Parathyroid adenoma (tissue), 2 donors: ENCODE data around the gene RELN.

ENCODE experiments used
- H2AFZ ChIP-seq: fragments of 300-600 bp; sonication (generic); one replicate; pipeline ENCODE4 v1.7.0; 2017; ENCODE audit warnings: antibody characterized with exemption, mild to moderate bottlenecking
- H3K27ac ChIP-seq: fragments of 300-600 bp; sonication (generic); one replicate; pipeline ENCODE4 v1.7.0; 2017
- H3K27me3 ChIP-seq: fragments of 300-600 bp; sonication (generic); one replicate; pipeline ENCODE4 v1.7.0; 2017; ENCODE audit warnings: low read length; ENCODE audit not compliant: control insufficient read depth, insufficient read depth
- H3K36me3 ChIP-seq: fragments of 300-600 bp; sonication (generic); one replicate; pipeline ENCODE4 v1.7.0; 2017; ENCODE audit warnings: low read length; ENCODE audit not compliant: control insufficient read depth, insufficient read depth
- H3K4me1 ChIP-seq: fragments of 300-600 bp; sonication (generic); one replicate; pipeline ENCODE4 v1.7.0; 2017; ENCODE audit warnings: control low read depth
- H3K4me2 ChIP-seq: fragments of 300-600 bp; sonication (generic); one replicate; pipeline ENCODE4 v1.7.0; 2017; ENCODE audit warnings: low read length
- H3K4me3 ChIP-seq: fragments of 300-600 bp; sonication (generic); one replicate; pipeline ENCODE4 v1.7.0; 2017; ENCODE audit warnings: low read depth, low read length
- H3K79me2 ChIP-seq: fragments of 300-600 bp; sonication (generic); one replicate; pipeline ENCODE4 v1.7.0; 2017; ENCODE audit warnings: control low read depth
- H3K9ac ChIP-seq: fragments of 300-600 bp; sonication (generic); one replicate; pipeline ENCODE4 v1.7.0; 2017; ENCODE audit warnings: mild to moderate bottlenecking
- H3K9me3 ChIP-seq: fragments of 300-600 bp; sonication (generic); one replicate; pipeline ENCODE4 v1.7.0; 2017; ENCODE audit warnings: low read length; ENCODE audit not compliant: control insufficient read depth
- TF ChIP-seq, protein P1 (sequence below): fragments of 300-600 bp; sonication (generic); IDR thresholded peaks from one replicate; pipeline ENCODE4 v1.7.0; 2017; ENCODE audit warnings: antibody characterized with exemption, mild to moderate bottlenecking
- donor health status: primary hyperparathyroidism.

Gene RELN

GRCh38 chr7:103622274-103622673 lies 367.2 kb downstream of the RELN start:
- TF ChIP-seq, protein P1, sequence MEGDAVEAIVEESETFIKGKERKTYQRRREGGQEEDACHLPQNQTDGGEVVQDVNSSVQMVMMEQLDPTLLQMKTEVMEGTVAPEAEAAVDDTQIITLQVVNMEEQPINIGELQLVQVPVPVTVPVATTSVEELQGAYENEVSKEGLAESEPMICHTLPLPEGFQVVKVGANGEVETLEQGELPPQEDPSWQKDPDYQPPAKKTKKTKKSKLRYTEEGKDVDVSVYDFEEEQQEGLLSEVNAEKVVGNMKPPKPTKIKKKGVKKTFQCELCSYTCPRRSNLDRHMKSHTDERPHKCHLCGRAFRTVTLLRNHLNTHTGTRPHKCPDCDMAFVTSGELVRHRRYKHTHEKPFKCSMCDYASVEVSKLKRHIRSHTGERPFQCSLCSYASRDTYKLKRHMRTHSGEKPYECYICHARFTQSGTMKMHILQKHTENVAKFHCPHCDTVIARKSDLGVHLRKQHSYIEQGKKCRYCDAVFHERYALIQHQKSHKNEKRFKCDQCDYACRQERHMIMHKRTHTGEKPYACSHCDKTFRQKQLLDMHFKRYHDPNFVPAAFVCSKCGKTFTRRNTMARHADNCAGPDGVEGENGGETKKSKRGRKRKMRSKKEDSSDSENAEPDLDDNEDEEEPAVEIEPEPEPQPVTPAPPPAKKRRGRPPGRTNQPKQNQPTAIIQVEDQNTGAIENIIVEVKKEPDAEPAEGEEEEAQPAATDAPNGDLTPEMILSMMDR, result no peak
- no peak overlapping the region for H3K4me3 ChIP-seq
- no peaks in the 10 kb centered on the region for H3K79me2 ChIP-seq
- H2AFZ ChIP-seq, result no peak overlapping the region
- H3K27me3 ChIP-seq, result no peaks in the 10 kb centered on the region
- no peaks in the 10 kb centered on the region for H3K36me3 ChIP-seq
- no peak overlapping the region for H3K4me2 ChIP-seq
- no peaks in the 10 kb centered on the region for H3K9me3 ChIP-seq
- no peak overlapping the region for H3K9ac ChIP-seq
- no peak overlapping the region for H3K27ac ChIP-seq
- H3K4me1 ChIP-seq, result no peaks in the 10 kb centered on the region

DNA sequence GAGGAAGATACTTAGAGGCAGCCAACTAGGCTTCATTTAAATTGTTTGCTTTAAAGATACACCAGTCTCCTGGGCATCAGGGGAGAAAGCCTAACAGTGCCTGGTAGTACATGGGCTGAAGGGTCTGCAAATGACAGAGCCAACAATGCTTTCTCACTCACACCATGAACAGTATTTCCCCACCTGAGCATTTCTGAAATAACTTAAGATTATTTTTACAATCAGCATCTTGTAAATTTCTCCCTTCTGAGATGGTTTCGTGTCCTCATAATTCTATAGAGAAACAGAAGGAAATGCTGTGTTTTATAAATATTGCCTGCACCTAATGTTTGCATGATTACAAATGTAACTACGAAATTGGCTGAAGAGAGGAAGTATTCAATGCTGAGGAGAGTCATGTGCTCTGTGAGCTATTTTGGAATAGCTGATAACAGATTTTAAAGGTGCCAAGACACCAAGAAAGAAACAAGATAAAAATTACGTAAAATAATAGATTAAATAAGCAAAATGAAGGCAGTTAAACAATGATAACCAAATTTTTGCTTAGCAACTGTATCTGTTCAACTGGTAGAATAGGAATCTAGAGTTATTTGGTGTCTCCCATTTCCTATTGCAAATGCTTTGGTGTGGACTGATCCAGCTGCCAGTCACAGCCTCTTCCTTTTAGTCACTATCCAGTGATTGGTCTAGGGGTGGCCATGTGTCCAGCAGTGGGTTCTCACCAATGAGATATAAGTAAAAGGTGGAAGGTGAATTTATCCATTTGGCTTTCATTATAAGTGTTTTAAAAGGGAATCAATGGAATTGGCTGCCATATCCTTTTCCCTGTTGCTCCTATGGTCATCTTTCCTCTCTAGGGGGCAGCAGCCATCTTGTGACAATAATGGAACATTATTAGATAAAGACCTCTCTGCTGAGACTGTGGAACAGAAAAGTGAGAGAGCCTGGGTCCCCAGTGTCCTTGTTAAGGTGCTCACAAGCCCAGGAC lies 375.5 kb downstream of the RELN start:
- Histone ChIP-seq H3K27ac (no peak overlapping the region), H3K9me3 (no peaks in the 10 kb centered on the region), H3K9ac (no peak overlapping the region), H3K4me1 (no peaks in the 10 kb centered on the region), H3K4me2 (no peak overlapping the region), H2AFZ (no peak overlapping the region), H3K4me3 (no peak overlapping the region), H3K27me3 (no peaks in the 10 kb centered on the region), H3K79me2 (no peaks in the 10 kb centered on the region), H3K36me3 (no peaks in the 10 kb centered on the region)
- TF ChIP-seq, protein P1, result no peak

- Histone ChIP-seq H3K4me2 (no peak overlapping the region), H3K4me3 (no peak overlapping the region)
These were observed 379.7 kb downstream of the RELN start for GRCh38 chr7:103609778-103610177.

DNA sequence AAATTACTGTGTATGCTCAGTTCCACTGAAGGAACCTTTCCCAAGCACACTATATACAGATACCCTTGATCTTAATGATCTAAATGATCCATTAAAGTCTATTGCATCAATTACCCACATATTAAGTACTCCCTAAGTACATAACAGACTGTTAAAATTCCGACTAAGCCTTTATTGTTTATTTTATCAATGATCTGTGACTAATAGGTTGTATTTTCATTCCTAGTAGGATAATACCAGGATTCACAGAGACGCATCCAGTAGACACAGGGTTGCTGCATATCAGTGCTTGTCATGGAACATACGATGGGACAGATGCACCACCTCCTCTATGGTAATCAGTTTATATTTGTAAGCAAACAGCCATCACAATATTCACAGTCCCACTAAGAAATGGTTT lies 383.8 kb downstream of the RELN start:
- H3K27me3 ChIP-seq, result no peaks in the 10 kb centered on the region
- TF ChIP-seq, protein P1, result no peak
- H2AFZ ChIP-seq, result no peak overlapping the region
- no peak overlapping the region for H3K4me2 ChIP-seq
- no peak overlapping the region for H3K27ac ChIP-seq
- H3K9ac ChIP-seq, result no peak overlapping the region
- no peaks in the 10 kb centered on the region for H3K36me3 ChIP-seq
- H3K4me3 ChIP-seq, result no peak overlapping the region
- H3K4me1 ChIP-seq, result no peaks in the 10 kb centered on the region
- no peaks in the 10 kb centered on the region for H3K9me3 ChIP-seq
- no peaks in the 10 kb centered on the region for H3K79me2 ChIP-seq

More at GRCh38 chr7:103609778-103610177, 379.7 kb downstream of the RELN start:
- no peaks in the 10 kb centered on the region for H3K36me3 ChIP-seq
- no peaks in the 10 kb centered on the region for H3K4me1 ChIP-seq
- no peaks in the 10 kb centered on the region for H3K9me3 ChIP-seq
- no peaks in the 10 kb centered on the region for H3K27me3 ChIP-seq
- H3K9ac ChIP-seq, result no peak overlapping the region
- TF ChIP-seq, protein P1, result no peak
- H3K27ac ChIP-seq, result no peak overlapping the region
- no peak overlapping the region for H2AFZ ChIP-seq
- H3K79me2 ChIP-seq, result no peaks in the 10 kb centered on the region
